NCI-H345 (cell line): Measurements from ENCODE around the gene FIG4.
"Not testable (repeated sequence)": the region's sequence is repeated elsewhere in the genome, so short reads cannot be mapped to it uniquely, and the experiment has no call there.

Experiments
- DNase-seq: peaks from one replicate; lab custom pipeline; 2025; lab: John Stamatoyannopoulos, UW

FIG4 gene

GRCh38 chr6:109760208-109760607 is 69.1 kb downstream of the FIG4 start:
- no peak for DNase-seq

DNA sequence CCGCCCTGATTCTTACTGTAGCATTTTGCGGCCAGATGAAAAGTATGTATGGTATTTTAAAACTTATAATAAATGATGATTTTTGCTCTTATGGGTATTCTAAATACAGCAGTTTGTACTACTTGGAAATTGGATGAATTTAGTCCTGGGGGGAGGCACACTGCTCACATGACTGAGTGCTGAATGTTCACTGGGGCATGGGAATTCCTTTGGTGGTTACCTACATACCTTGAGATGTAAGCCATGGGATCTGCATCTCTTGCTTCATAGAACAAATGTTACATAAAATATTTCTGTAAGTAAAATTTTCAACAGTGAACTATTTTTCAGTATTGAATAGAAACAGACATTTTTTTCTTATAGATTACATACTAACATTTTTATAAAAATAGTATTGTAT is 71.1 kb downstream of the FIG4 start:
- DNase-seq: no peak

DNA sequence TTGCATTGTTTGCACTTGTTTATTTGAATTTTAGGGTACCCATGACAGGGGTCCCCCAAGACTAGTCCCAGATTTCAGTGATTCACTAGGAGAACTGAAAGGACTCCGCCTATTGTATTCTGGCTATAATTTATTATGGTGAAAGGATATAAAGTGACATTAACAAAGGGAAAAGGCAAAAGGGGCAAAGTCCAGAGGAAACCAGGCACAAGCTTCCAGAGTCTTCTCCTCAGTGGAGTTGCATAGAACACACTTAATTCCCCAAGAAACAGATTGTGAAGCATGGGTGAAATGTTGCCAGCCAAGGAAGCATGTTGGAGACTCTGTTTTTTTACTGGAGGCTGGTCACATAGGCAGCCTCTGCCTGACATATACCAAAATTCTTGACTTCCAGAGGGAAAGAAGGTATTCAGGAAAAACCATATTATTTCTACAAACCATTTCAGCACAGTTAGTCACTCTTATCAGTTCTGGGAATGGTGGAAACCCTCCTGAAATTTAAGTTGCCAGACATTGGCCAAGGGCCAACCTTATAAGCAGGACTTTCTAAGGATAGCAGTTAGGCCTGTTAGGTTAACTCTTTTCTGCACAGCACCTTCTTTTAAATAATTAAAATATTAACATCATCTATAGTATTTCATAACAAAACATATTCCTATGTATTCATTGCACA is 71.8 kb downstream of the FIG4 start:
- no peak for DNase-seq

GRCh38 chr6:109766167-109766566 is 75.1 kb downstream of the FIG4 start:
- DNase-seq: no peak

- no peak for DNase-seq
These were observed 76.9 kb downstream of the FIG4 start for GRCh38 chr6:109767961-109768360.

- DNase-seq: no peak
These were observed 77.4 kb downstream of the FIG4 start for GRCh38 chr6:109768485-109768884.

DNA sequence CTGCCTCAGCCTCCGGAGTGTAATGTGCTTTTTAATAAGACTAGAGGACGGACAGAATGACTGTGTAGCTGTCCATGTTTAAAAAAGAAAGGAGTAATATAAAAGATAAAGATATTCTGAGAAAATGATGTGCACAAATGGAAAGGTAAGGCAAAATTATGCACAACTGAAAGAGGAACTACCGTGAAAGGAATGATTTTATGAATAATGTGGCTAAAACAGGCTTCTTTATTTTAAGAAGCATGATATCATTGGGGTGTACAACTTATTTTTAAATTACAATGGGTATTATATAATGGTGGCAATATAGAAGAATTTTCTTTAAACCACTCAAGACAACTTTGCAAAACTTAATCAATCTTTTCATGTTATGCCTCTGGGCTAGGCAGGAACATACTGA is 78.1 kb downstream of the FIG4 start:
- no peak for DNase-seq

GRCh38 chr6:109770047-109770446 is 79.0 kb downstream of the FIG4 start:
- no peak for DNase-seq

GRCh38 chr6:109770779-109771178 is 79.7 kb downstream of the FIG4 start:
- no peak for DNase-seq

DNA sequence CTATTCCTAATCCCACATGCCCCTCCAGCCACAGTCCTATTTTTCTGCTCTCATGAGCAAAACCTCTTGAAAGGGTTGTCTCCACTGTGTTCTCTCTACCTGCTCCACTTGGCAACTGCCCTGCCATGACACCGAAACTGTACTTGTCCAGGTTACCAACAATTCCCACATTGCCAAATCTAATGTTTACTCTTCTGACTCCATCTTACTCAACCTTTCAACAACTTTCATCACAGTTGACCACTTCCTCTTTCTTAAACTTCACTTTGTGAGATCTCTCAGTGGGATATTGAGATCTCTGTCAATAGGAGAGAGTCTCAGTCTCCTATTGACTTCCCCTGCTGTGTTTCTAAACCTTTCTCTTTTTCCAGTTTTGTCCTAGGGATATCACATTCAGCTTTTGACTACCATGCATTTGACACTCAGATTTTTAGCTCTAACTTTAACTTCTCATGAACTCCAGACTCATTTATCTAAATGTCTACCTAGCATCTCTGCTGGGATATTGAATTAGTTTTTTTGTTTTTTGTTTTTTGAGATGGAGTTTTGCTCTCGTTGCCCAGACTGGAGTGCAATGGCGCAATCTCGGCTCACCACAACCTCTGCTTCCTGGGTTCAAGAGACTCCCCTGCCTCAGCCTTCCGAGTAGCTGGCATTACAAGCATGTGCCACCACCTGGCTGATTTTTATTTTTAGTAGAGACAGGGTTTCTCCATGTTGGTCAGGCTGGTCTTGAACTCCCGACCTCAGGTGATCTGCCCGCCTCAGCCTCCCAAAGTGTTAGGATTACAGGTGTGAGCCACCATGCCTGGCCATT is 81.1 kb downstream of the FIG4 start:
- not testable (repeated sequence) for DNase-seq

- peak; percentile 73 for DNase-seq
These were observed 81.9 kb downstream of the FIG4 start for GRCh38 chr6:109772883-109773431.

- DNase-seq: no peak
These were observed 89.9 kb downstream of the FIG4 start for GRCh38 chr6:109781001-109781400.

DNA sequence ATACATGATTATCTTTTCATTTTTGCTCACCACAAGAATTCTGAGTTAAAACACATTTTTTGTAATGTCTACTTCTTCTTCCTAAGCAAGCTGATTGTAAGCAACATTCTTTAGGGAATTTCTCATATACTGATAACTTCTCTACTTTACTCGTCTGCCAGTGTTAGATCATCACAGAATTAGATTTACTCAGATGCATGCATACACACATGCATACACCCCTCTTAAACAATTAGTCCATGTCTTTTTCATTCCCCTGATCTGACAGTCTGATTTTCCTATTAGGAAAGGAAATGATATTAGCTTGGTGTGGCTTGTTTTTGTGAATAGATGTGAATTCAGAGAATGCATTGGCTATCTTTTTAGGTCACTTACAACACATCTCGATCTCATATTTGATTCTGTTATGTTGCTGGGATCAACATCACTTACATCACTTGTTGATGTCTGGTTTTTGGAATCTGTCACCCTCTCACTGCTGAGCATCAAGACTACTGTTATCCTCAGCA is 91.4 kb downstream of the FIG4 start:
- no peak for DNase-seq

- no peak for DNase-seq
These were observed 92.3 kb downstream of the FIG4 start for GRCh38 chr6:109783250-109783986.

DNA sequence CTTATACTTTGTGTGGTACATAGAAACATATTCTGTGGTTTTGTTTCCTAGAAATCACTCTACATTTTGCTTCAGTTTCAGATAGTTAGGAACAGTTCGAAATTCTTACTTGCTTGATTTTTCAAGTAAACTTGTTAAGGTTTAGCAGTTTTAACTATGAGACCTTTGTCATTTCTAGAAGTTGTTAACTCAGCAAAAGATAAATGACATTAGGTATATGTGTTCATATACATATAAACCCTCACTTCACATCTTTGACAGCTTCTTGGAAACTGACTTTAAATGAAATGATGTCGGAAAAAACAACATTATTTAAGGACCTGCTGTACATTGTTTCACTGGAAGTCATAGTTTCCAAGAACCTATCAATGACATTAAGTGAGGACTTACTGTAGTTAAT is 96.2 kb downstream of the FIG4 start:
- DNase-seq: no peak

- no peak for DNase-seq
These were observed 97.6 kb downstream of the FIG4 start for GRCh38 chr6:109788687-109789086.

DNA sequence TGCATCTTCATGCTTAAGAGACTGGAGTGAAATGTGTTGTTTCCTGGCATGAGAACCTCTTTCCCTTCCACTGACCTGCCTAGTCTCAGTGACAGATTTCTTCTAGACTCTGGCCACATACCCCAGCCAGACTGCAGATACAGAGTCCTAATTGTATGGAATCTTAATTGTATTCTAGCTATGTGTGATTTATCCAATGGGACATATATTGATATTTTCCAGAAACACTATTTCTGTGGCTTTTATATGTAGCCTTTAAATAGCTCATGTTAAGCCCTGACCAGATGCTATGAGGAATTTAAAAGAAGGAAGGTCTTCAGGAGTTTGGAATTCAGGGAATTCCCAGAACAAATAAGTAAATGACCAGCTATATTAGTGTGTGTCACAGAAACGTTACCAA is 99.0 kb downstream of the FIG4 start:
- no peak for DNase-seq

DNA sequence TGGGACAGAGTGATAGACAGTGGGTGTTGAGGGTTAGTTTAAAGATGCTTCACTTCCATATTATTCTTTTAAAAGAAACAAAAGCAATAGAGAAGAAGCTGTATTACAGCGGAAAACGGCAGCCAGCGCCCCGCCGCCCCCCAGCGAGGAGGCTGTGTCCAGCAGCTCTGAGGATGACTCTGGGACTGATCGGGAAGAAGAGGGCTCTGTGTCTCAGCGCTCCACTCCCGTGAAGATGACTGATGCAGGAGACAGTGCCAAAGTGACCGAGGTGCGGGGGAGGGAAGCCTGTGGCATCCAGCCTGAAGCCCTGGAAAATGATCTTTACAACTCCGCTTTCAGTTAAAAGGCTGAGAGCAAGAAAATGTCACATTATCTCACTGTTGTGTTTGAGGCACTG is 100.2 kb downstream of the FIG4 start:
- no peak for DNase-seq

DNA sequence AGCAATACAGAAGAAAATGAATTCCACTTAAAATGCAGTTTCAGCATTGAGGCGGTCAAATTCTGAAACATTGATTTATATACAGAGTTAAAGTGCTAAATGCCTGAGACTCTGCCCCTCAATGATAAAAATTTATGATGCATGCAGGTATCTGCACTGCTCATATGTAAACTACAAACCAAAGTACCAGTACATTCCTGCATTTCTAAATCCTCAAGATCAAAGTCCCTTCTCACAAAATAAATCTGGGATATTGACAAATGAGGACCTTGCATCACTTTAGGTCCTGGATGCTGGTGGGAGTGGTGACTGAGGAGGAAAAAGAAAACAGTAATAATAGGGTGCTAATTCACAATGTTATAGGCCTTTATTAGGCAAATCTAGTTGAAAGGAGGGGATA is 101.9 kb downstream of the FIG4 start:
- DNase-seq: no peak

DNA sequence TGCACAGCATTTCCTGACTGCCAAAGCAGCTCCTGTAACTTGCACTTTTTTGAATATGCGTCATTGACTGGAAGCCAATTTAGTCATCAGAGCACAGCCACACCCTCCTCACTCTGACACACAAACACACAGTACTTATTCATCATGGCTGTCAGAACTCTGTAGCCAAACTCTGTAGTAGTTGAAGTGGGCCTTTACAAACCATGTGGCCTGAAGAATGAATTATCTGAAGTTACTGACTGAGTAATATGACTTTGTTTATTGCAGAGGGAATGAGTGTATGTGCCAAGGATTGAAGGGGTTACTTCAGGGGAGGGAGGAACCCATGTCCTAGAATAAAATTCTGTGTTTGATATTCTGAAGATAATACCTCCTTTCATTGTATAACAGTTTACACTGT is 102.7 kb downstream of the FIG4 start:
- DNase-seq: peak; percentile 85

DNA sequence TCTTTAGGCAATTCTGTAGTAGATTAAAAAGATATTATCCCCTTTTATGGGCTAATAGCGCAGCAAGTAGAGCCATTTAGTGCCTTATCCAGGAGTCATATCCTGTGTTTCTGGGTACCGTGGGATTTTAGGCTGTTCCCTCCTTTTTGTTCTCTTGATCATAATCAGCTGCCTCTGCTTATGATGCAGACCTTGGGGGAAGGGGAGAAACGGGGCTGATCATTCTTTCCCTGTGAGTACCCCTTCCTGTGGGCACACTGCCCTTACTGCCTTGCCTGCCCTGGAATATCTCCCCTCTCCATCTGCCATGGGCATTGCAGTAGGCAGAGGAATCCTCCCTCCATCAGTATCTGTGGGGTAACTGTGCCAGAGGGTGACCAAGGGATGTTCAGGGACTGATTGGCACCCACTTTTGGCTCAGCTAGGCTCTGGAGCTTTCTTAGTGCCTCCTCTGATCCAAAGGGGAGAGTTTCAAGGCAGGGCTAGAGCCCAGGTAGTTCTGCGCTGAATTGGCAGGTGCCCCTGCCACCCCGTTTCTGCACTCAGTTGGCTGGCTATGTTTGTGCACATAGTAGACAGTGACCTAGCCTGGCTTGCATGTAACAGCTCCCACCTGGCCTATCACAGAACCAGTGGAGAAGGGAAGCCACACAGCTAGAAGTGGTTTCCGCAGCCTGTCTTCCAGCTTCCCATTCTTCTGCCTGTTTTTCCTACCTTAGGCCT is 103.3 kb downstream of the FIG4 start:
- peak; percentile 61 for DNase-seq
